GM21367 (cell line): ENCODE data around the gene TTLL5.

Experiments
- ATAC-seq: cut with Tn5 transposase; IDR thresholded peaks from one replicate; pipeline ENCODE4 v1.9.1; 2021; ENCODE audit not compliant: unreplicated experiment

TTLL5 gene

DNA sequence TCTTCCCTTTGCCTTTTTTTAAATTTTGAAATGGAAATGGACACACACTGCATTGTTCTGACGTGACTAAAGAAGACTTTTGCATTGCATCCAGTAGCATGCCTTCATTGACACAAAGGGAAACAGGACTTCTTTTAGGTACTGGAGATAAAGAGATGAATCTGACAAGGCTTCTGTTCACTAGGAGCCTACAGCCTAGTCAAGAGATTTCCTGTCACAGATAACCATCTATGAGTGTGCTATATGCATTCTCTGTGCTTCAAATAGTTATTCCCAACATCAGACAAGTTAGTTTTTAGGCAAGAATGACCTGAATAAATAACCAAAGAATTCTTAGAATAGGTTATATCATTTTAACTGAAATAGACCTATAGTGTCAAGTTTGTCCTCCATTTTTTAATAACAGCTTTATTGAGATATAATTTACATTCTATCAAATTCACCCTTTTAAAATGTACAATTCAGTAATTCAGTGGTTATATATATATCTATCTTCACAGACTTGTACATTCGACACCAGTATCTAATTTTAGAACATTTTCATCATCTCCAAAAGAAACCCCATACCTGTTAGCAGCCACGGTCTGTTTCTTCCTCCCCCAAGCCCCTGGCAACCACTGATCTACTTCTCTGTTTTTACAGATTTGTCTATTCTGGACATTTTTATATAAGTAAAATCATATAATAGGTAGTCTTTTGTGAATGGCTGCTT, 122.7 kb downstream of the TTLL5 start:
- no peak for ATAC-seq

GRCh38 chr14:75784314-75784686, 123.3 kb downstream of the TTLL5 start:
- no peak for ATAC-seq

DNA sequence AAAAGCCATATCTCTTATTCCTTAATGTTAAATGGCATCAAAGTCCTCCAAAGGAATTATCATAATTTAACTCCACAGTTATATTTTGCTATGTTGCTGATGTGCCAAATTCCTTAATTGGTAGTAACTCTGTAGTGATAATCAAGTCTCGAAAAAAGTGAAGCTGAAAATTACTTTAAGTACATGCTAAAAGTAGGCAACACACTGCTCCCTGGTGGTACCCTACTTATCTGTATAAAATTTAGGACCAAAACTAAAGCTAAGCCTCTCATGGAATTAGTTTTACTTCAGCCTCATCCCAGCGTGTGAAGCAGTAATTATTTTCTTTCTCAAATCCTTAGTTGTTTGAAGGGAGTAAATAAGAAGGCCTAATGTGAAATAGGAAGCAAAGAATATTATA, 132.8 kb downstream of the TTLL5 start:
- no peak for ATAC-seq

GRCh38 chr14:75794615-75795038, 133.6 kb downstream of the TTLL5 start:
- ATAC-seq = no peak

DNA sequence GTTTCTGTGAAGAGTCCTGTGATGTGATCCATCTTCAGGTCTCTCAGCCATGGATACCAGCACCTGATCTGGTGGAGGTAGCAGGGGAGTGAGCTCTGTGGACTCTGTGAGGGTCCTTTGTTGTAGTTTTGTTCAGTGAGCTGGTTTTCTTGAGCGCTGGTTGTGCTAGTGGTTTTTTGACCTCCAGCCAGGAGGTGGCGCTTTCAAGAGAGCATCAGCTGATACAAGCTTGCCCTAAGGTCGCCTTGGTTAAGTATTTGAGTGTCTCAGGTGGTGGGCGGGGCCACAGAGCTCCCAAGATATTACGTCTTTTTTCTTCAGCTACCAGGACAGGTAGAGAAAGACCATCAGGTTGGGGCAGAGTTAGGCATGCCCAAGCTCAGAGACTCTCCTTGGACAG, 139.7 kb downstream of the TTLL5 start:
- no peak for ATAC-seq

GRCh38 chr14:75802486-75802885, 141.4 kb downstream of the TTLL5 start:
- ATAC-seq = no peak

DNA sequence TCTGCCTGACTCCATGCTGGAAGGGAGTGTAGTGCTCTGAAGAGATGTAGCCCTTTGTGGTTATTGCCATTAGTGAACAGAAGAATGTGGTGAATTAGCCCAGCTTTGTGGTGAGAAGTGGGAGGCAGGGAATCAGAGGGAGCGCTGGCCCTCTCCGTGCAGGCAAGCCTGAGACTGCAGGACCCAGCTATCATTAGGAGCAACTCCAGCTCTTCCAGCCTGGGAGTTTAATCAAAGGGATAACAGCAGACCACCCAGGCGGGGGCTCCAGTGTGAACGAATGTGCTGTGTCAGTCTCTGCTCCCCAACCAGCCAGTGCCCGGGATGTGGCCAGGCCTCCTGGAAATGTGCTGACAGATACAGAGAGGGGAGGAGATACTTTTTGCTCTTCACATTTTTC, 142.7 kb downstream of the TTLL5 start:
- ATAC-seq = no peak

GRCh38 chr14:75804570-75805275, 143.7 kb downstream of the TTLL5 start:
- ATAC-seq = no peak

- ATAC-seq = no peak
These were observed 144.6 kb downstream of the TTLL5 start for GRCh38 chr14:75805646-75806045.

- ATAC-seq = no peak
These were observed 145.3 kb downstream of the TTLL5 start for GRCh38 chr14:75806352-75806832.

- no peak for ATAC-seq
These were observed 146.8 kb downstream of the TTLL5 start for GRCh38 chr14:75807667-75808360.

GRCh38 chr14:75811136-75811829, 150.2 kb downstream of the TTLL5 start:
- ATAC-seq = no peak

DNA sequence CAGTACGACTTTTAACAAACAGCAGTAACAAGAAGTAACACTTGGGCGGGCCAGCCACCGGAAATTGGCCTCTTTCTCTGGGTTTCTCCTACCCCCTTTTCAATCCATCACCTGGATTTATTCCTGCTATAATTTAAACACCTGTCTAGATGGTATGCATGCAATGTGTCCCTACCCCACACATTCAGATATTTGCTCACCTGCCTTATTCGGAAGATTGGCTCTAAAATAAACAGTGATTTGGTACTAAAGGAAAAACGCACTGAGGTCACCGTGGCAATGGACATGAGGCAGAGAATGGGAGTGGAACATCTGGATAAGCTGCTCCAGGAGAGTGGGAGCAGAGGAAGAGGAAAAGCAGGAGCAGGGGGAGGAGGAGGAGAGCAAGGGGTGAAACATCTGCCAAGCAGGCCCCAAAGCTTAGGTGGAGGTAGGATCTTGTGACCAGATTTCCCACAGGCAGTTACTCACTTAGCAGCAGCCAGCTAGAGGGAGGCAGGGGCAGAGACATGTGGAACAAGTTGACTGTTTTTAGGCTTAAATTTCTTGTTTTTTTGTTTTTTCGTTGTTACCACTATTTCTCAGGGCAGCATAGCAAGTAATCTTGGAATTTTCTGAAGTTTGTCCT, 150.9 kb downstream of the TTLL5 start:
- no peak for ATAC-seq

DNA sequence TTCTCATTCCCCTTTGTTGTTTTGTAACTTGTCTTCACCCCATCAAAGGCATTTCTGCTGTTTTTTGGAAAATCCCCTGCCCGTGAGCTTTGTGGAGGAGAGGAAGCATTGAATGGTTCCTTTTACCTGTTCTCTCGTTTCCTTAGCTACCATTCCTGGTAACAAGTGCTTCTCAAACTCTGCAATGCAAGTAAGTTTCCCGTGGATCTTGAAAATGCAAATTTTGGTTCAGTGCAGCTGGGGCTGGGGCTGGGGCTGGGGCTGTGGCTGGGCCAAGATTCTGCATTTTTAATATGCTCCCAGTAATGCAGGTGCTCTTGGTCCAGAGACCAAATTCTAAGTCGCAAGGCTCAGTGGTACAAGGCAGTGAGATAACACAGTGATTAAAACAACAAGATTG, 151.6 kb downstream of the TTLL5 start:
- ATAC-seq = no peak

DNA sequence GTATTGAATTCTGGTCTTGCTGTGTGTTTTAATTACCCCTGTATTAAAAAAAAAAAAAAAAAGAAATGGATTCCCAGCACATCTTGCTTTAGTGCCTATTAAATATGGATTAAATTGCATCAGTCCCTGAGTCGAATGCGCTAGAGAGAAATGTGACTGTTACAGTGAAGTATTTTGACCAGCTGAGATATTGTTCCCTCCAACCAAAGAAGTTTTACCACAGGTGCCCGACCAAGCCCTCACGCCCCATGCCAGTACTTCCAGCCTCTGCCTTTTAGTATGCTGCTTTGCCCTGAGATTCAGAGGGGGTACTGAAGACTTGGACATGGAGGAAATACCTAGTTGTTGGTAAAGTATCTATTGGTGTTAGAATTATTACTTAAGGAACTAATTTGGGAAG, 159.7 kb downstream of the TTLL5 start:
- no peak for ATAC-seq

- no peak for ATAC-seq
These were observed 160.9 kb downstream of the TTLL5 start for GRCh38 chr14:75821831-75822521.

GRCh38 chr14:75822522-75823141, 161.6 kb downstream of the TTLL5 start:
- ATAC-seq = no peak

DNA sequence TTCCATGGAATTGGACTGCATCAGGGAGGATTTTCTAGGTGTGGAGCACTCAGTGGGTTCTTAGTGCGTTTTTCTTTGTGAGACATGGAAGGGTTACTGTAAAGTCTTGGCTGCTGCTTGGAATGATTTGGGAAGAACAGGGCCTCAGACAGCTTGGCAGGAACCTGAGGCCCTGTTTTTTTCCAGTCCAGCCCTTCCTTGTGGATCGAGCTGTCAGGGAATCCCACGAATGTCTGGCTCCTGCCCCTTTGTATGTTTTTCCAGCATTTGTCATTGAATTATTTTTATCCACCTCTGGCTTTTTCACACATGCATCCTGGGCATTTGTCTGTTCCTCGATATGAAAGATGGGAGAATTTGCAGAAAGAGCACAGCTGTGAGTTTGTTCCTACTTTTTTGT, 162.3 kb downstream of the TTLL5 start:
- no peak for ATAC-seq

DNA sequence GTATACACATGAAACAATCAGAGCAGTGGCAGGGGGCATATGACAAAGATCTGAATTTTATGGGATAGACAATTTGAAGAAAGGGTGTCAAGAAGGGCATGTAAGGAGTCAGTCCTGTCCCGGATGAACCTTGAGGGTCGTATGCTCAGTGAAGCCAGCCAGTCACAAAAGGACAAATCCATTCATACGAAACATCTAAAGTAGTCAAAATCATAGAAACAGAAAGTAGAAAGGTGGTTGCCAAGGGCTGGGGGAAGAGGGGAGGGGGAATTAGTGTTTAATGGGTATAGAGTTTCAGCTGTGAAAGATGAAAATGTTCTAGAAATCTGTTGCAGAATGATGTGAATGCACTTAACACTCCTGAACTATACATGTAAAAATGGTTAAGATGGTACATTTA, 163.3 kb downstream of the TTLL5 start:
- no peak for ATAC-seq

DNA sequence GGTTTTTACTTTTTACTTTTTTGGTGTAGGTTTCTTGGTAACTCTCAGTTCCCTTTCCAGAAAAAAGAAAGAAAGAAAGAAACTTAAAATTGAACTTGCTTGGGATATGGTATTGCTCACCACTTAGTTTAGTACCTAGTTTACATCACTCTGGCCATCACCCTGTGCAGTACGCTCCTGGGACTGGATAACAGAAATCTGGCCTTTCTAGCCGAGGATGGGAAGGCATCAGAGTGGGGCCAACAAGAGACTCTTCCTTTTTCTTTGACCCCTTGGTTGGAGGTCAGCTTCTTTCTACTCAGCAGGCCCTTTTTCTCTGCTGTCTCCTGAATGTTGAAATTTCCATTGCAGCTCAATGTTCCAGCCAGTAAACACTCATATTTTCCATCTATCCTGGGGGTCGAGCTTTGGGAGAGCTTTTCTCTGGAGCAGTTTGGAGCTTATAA, 164.1 kb downstream of the TTLL5 start:
- ATAC-seq = no peak
